Measurements from ENCODE around the gene ETFB.

The ETFB gene

GRCh38 chr19:51337141-51337860 is 28.9 kb downstream of the ETFB start:
- intact Hi-C loops (cut with DNase I) = no loop called here
- DNase-seq = no peak

GRCh38 chr19:51333836-51334460 is 32.2 kb downstream of the ETFB start:
- intact Hi-C loops (cut with DNase I) = no loop called here
- no peak for DNase-seq

- intact Hi-C loops (cut with DNase I) = no loop called here
- DNase-seq = no peak
These were observed 34.5 kb downstream of the ETFB start for GRCh38 chr19:51331716-51332115.

GRCh38 chr19:51331193-51331592 is 35.0 kb downstream of the ETFB start:
- intact Hi-C loops (cut with DNase I) = no loop called here
- no peak for DNase-seq

- DNase-seq = no peak
- intact Hi-C loops (cut with DNase I) = no loop called here
These were observed 35.8 kb downstream of the ETFB start for GRCh38 chr19:51330366-51330765.

GRCh38 chr19:51329411-51329810 is 36.8 kb downstream of the ETFB start:
- DNase-seq = peak in 1 of 42 donors; percentile 7
- intact Hi-C loops (cut with DNase I) = no loop called here

GRCh38 chr19:51327066-51328001 is 38.9 kb downstream of the ETFB start:
- peak in 6 of 42 donors; percentile 15 to 46 (median 34) for DNase-seq
- intact Hi-C loops (cut with DNase I) = no loop called here

- intact Hi-C loops (cut with DNase I) = no loop called here
- DNase-seq = no peak
These were observed 39.7 kb downstream of the ETFB start for GRCh38 chr19:51326216-51327065.

GRCh38 chr19:51325161-51325976 is 40.8 kb downstream of the ETFB start:
- peak in 1 of 42 donors; percentile 20 for DNase-seq
- intact Hi-C loops (cut with DNase I) = no loop called here

- intact Hi-C loops (cut with DNase I) = no loop called here
These were observed 42.1 kb downstream of the ETFB start for GRCh38 chr19:51324167-51324481.

GRCh38 chr19:51323481-51324166 is 42.6 kb downstream of the ETFB start:
- no peak for DNase-seq
- intact Hi-C loops (cut with DNase I) = no loop called here

More at GRCh38 chr19:51324167-51324481, 42.1 kb downstream of the ETFB start:
- no peak for DNase-seq

GRCh38 chr19:51321799-51322198 is 44.4 kb downstream of the ETFB start:
- intact Hi-C loops (cut with DNase I) = no loop called here
- no peak for DNase-seq

- intact Hi-C loops (cut with DNase I) = no loop called here
- peak in 3 of 42 donors; percentile 17 to 46 (median 27) for DNase-seq
These were observed 45.9 kb downstream of the ETFB start for GRCh38 chr19:51320280-51320657.

GRCh38 chr19:51319649-51320279 is 46.4 kb downstream of the ETFB start:
- intact Hi-C loops (cut with DNase I) = no loop called here
- no peak for DNase-seq

- no peak for DNase-seq
- intact Hi-C loops (cut with DNase I) = no loop called here
These were observed 47.2 kb downstream of the ETFB start for GRCh38 chr19:51318687-51319648.

- intact Hi-C loops (cut with DNase I) = no loop called here
These were observed 48.2 kb downstream of the ETFB start for GRCh38 chr19:51317968-51318367.

More at GRCh38 chr19:51317968-51318367, 48.2 kb downstream of the ETFB start:
- DNase-seq = no peak
